PC-3 (cell line): ENCODE data around the gene ATG14. TPM values are rescaled to one million over a fixed set of nuclear protein-coding genes. Genes with fewer than 3 reads are reported as not detected.

ENCODE experiments used
- ATAC-seq: fragments of 200-7000 bp; cut with Tn5 transposase; 2 replicates; pipeline ENCODE4 v1.9.1; 2020; ENCODE audit warnings: mild to moderate bottlenecking, moderate library complexity
- BruUV-seq: library from RNA; stranded (reverse); fragments of 400-500 nt; replicated peaks from 2 replicates; lab custom pipeline; 2021; lab: Mats Ljungman, UMichigan
- CTCF ChIA-PET: fragments of 300-600 bp; sonication (Branson Sonifier 250); formaldehyde crosslinking; loops from one replicate; lab custom pipeline; 2022; ENCODE audit warnings: antibody characterized with exemption; lab: Charles Lee
- POLR2A ChIA-PET: fragments of 300-600 bp; sonication (Branson Sonifier 250); formaldehyde crosslinking; loops from one replicate; lab custom pipeline; 2022; ENCODE audit warnings: antibody characterized with exemption; ENCODE audit not compliant: unreplicated experiment; lab: Charles Lee
- DNase-seq: peaks from one replicate; pipeline ENCODE4 v3.0.0-alpha.2; 2015
- H2AFZ ChIP-seq: fragments of 300-600 bp; sonication (generic); 2 replicates; pipeline ENCODE4 v1.6.0; 2016; ENCODE audit warnings: antibody characterized with exemption, low read length
- H3F3A ChIP-seq: fragments of 300-600 bp; sonication (generic); one replicate; pipeline ENCODE4 v1.6.0; 2017; ENCODE audit warnings: antibody characterized with exemption, low read length, control low read depth, mild to moderate bottlenecking; ENCODE audit not compliant: unreplicated experiment
- H3K27ac ChIP-seq: fragments of 300-600 bp; sonication (generic); 2 replicates; pipeline ENCODE4 v1.5.1; 2016; ENCODE audit warnings: mild to moderate bottlenecking, low read length
- H3K27me3 ChIP-seq: fragments of 300-600 bp; sonication (generic); 2 replicates; pipeline ENCODE4 v1.6.1; 2016; ENCODE audit warnings: low read length, mixed read lengths
- H3K36me3 ChIP-seq: fragments of 300-600 bp; sonication (generic); 2 replicates; pipeline ENCODE4 v1.6.1; 2016; ENCODE audit warnings: low read depth, mixed run types, low read length, mixed read lengths
- H3K4me1 ChIP-seq: fragments of 300-600 bp; sonication (generic); 2 replicates; pipeline ENCODE4 v1.5.1; 2016; ENCODE audit warnings: low read length; ENCODE audit not compliant: insufficient read depth
- H3K4me2 ChIP-seq: fragments of 300-600 bp; sonication (generic); 2 replicates; pipeline ENCODE4 v1.6.0; 2016; ENCODE audit warnings: low read length
- H3K4me3 ChIP-seq: fragments of 300-600 bp; sonication (generic); 2 replicates; pipeline ENCODE4 v1.5.1; 2016; ENCODE audit warnings: mild to moderate bottlenecking, low read length, mixed read lengths
- H3K79me2 ChIP-seq: fragments of 300-600 bp; sonication (generic); 2 replicates; pipeline ENCODE4 v1.6.1; 2017; ENCODE audit warnings: low read length, mixed read lengths
- H3K9ac ChIP-seq: fragments of 300-600 bp; sonication (generic); 2 replicates; pipeline ENCODE4 v1.6.0; 2016; ENCODE audit warnings: mild to moderate bottlenecking, low read length
- H3K9me2 ChIP-seq: fragments of 300-600 bp; sonication (generic); replicated peaks from 2 replicates; pipeline ENCODE4 v1.6.1; 2016; ENCODE audit warnings: mixed run types, low read length, mixed read lengths
- H3K9me3 ChIP-seq: fragments of 300-600 bp; sonication (generic); 2 replicates; pipeline ENCODE4 v1.6.1; 2016; ENCODE audit warnings: low read length, mixed read lengths
- H4K20me1 ChIP-seq: fragments of 300-600 bp; sonication (generic); 2 replicates; pipeline ENCODE4 v1.6.1; 2016; ENCODE audit warnings: low read length, mixed read lengths
- CTCF ChIP-seq: fragments of 300-600 bp; sonication (generic); conservative IDR thresholded peaks from 2 replicates; pipeline ENCODE4 v1.5.1; 2017; ENCODE audit warnings: antibody characterized with exemption, low read depth, mild to moderate bottlenecking, low read length
- EZH2 ChIP-seq: fragments of 300-600 bp; sonication (generic); IDR thresholded peaks from one replicate; pipeline ENCODE4 v1.6.1; 2017; ENCODE audit warnings: antibody characterized with exemption, mild to moderate bottlenecking, low read length; ENCODE audit not compliant: unreplicated experiment
- EZH2phosphoT487 ChIP-seq: fragments of 300-600 bp; sonication (generic); IDR thresholded peaks from 2 replicates; pipeline ENCODE4 v1.6.1; 2018; ENCODE audit warnings: mild to moderate bottlenecking, antibody characterized with exemption, low read length, borderline replicate concordance
- intact Hi-C: fragments of 100-400 bp; cut with micrococcal nuclease; formaldehyde crosslinking; loops from 2 replicates; pipeline ENCODE4 v1.9.0; 2023
- total RNA-seq: library from RNA; depleted of rRNA; stranded (reverse); fragments of >200 nt; gene quantifications from 2 replicates; pipeline ENCODE4 v1.2.3, GENCODE V29; 2014

The ATG14 gene
- total RNA-seq, 1 experiment from 2014 or later, result 20.2 TPM

DNA sequence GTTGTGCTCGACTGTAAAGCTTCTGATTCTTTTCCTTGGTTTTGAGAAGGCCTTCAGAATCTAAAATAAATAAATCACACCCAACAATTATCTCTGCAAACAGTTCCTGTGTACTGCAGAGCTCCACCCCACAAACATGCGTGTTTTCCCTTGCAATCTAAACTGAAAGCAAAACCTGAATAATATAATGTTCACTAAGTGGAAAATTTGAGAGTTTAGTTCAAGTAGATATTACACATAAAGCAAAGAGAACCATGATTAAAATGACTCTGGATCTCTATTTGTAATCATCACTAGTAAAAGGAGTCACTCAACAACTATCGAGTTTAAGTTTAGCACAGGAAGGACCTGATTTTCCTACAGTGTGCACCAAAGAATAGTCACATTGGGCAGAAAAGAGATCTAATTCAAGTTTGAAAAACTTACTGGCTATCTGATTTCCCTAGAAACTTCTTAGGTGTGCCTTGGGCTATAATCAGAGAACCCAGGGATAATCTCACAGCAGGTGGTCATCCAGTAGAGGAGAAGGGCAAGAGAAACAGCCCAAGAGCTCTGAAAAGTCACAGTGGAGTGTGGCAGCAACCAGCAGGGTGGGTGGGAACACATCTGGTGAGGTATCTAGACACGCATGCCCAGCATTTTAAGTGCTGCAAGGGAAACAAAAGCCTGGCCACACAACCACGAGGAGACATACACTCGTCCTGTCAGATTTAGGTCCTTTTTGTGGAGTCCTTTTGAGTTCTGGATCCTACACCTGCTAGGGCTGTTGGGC lies 25.4 kb downstream of the ATG14 start:
- BruUV-seq, result no TSS peak
- Histone ChIP-seq H3K9me2 (no peaks in the 10 kb centered on the region), H3K27me3 (no peaks in the 10 kb centered on the region), H4K20me1 (no peaks in the 10 kb centered on the region), H3F3A (peaks cover 4% of the 10 kb centered on the region), H3K4me3 (no peak overlapping the region; the same call in 1 of the 2 replicates), H2AFZ (no peak overlapping the region), H3K36me3 (peaks cover 24% of the 10 kb centered on the region), H3K27ac (peak overlapping the region; percentile 79), H3K79me2 (no peaks in the 10 kb centered on the region), H3K4me2 (peak overlapping the region; percentile 38), H3K9me3 (no peaks in the 10 kb centered on the region), H3K9ac (peak overlapping the region; percentile 2; the same call in 1 of the 2 replicates), H3K4me1 (peaks cover 69% of the 10 kb centered on the region)
- ChIA-PET CTCF (no interaction called here), POLR2A (no interaction called here)
- DNase-seq (no peak), ATAC-seq (no peak)
- intact Hi-C loops, result no loop called here
- no peak for TF ChIP-seq EZH2phosphoT487
- TF ChIP-seq EZH2, result no peak
- TF ChIP-seq CTCF, result no peak

- Histone ChIP-seq H3K4me2 (no peak overlapping the region), H3K27me3 (no peaks in the 10 kb centered on the region), H4K20me1 (no peaks in the 10 kb centered on the region), H3K9me2 (no peaks in the 10 kb centered on the region), H3K9me3 (no peaks in the 10 kb centered on the region), H3K27ac (peak overlapping the region; percentile 79; the same call in 1 of the 2 replicates), H3K79me2 (no peaks in the 10 kb centered on the region), H3K36me3 (peaks cover 26% of the 10 kb centered on the region), H3K9ac (no peak overlapping the region), H3F3A (peaks cover 4% of the 10 kb centered on the region), H3K4me3 (no peak overlapping the region), H3K4me1 (peaks cover 68% of the 10 kb centered on the region), H2AFZ (no peak overlapping the region)
- DNase-seq, result no peak
- CTCF ChIA-PET, result no interaction called here
- no peak for ATAC-seq
- POLR2A ChIA-PET, result no interaction called here
- TF ChIP-seq EZH2phosphoT487 (no peak), EZH2 (no peak), CTCF (no peak)
- BruUV-seq, result no TSS peak
- intact Hi-C loops, result no loop called here
These were observed 27.1 kb downstream of the ATG14 start for GRCh38 chr14:55384536-55384935.

GRCh38 chr14:55383541-55384140 lies 28.0 kb downstream of the ATG14 start:
- intact Hi-C loops, result no loop called here

More at GRCh38 chr14:55383541-55384140, 28.0 kb downstream of the ATG14 start:
- no peak overlapping the region for H3K9ac ChIP-seq
- H4K20me1 ChIP-seq, result no peaks in the 10 kb centered on the region
- H3K4me3 ChIP-seq, result no peak overlapping the region
- H2AFZ ChIP-seq, result no peak overlapping the region
- no peaks in the 10 kb centered on the region for H3K9me3 ChIP-seq
- DNase-seq, result no peak
- TF ChIP-seq CTCF (no peak), EZH2phosphoT487 (no peak), EZH2 (no peak)
- peaks cover 59% of the 10 kb centered on the region for H3K4me1 ChIP-seq
- H3K9me2 ChIP-seq, result no peaks in the 10 kb centered on the region
- H3K79me2 ChIP-seq, result no peaks in the 10 kb centered on the region
- H3K27me3 ChIP-seq, result no peaks in the 10 kb centered on the region
- H3K4me2 ChIP-seq, result no peak overlapping the region
- no peak for ATAC-seq
- BruUV-seq, result no TSS peak
- H3K27ac ChIP-seq, result no peak overlapping the region
- ChIA-PET POLR2A (no interaction called here), CTCF (no interaction called here)
- peaks cover 26% of the 10 kb centered on the region for H3K36me3 ChIP-seq
- peaks cover 2% of the 10 kb centered on the region for H3F3A ChIP-seq
